GM12874 (cell line): ENCODE data around the gene FGFBP1.

ENCODE experiments used
- CTCF ChIP-seq: IDR thresholded peaks from 2 replicates; pipeline ENCODE4 v1.5.1; 2011; ENCODE audit warnings: low read depth, mild to moderate bottlenecking, control low read depth, low read length, moderate library complexity; ENCODE audit not compliant: insufficient read depth

Gene FGFBP1

GRCh38 chr4:15968551-15969300 lies 30.2 kb upstream of the FGFBP1 start:
- TF ChIP-seq CTCF, result no peak

- TF ChIP-seq CTCF, result no peak
Measured at GRCh38 chr4:15965325-15965724, 26.8 kb upstream of the FGFBP1 start.

- no peak for TF ChIP-seq CTCF
Measured at GRCh38 chr4:15964159-15964558, 25.6 kb upstream of the FGFBP1 start.

GRCh38 chr4:15963576-15963975 lies 25.0 kb upstream of the FGFBP1 start:
- TF ChIP-seq CTCF, result no peak

- peak; percentile 37; the same call in 1 of the 2 replicates for TF ChIP-seq CTCF
Measured at GRCh38 chr4:15963001-15963451, 24.5 kb upstream of the FGFBP1 start, which contains the start of gene FGFBP2. TSS of gene FGFBP2 (minus strand) at chr4:15963175. CDS start at chr4:15963129, 46 bp downstream.

- TF ChIP-seq CTCF, result no peak
Measured at GRCh38 chr4:15961781-15962510, 23.4 kb upstream of the FGFBP1 start.

GRCh38 chr4:15958562-15958961 lies 20.0 kb upstream of the FGFBP1 start:
- TF ChIP-seq CTCF, result no peak
